ENCODE data around the gene FAM120B.

The FAM120B gene

DNA sequence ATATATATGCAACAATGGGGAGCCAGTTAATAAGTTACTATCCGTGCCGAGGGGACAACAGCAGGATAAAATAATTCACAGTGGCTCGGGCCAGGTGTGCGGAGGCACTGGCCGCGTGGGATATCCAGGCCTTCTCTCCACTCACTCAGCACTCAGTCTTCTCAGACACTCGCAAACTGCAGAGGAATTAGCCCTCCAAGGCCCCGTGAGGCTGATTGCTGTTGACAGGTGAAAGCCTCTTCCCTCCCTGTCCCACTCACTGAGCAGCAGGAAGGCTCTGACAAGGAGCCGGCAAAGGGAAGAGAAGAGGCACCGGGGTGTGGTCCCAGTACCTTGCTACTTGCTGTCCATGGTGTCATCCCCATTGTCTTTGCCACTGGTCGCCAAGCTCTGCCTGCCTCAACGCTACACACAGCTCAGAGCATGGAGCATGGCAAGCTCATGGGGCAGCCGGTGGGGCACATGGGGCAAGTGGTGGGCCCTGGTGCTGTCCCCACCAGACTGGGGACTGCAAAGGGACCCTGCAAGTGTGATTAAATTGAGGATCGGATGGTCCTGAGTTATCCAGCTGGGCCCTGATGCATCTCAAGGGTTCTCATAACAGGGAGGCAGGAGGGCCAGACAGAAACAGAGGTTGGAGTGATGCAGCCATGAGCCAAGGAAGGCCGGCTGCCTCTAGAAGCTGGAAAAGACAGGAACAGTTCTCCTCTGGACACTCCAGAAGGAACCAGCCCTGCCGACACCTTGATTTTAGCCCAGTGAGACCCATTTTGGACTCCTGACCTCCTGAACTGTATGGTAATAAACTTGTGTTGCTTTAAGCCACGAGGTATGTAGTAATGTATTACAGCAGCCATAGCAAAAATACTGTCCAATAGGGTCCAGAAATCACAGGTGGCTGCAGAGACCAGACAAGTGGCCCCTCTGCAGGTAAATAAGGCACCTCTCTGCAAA is 126.9 kb downstream of the FAM120B start:
- Histone ChIP-seq H3K4me3 (no peak overlapping the region), H3K27ac (no peak overlapping the region)

- H3K4me3 ChIP-seq = no peak overlapping the region
- no peak overlapping the region for H3K27ac ChIP-seq
Observed at GRCh38 chr6:170434117-170434820, 127.7 kb downstream of the FAM120B start.

DNA sequence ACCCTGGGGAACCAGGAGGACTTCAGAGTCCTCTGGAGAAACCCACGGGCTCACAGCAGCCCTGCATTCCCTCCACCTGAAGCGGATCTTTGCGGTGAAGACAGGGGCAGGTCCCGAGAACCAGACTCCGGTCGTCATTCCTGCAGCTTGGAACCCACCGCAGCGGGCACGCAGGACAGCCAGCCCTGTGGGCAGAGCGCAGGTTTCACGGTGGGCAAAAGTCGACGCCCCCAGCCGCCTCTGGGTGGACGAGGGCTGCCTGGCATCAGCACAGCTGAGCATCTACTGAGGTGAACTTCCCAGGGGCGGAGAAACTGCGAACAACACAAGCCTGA is 128.2 kb downstream of the FAM120B start:
- no peak overlapping the region for H3K27ac ChIP-seq

GRCh38 chr6:170435766-170436165 is 129.2 kb downstream of the FAM120B start:
- Histone ChIP-seq H3K4me3 (no peak overlapping the region), H3K27ac (no peak overlapping the region)

More for the DNA sequence above, 128.2 kb downstream of the FAM120B start:
- H3K4me3 ChIP-seq = no peak overlapping the region

DNA sequence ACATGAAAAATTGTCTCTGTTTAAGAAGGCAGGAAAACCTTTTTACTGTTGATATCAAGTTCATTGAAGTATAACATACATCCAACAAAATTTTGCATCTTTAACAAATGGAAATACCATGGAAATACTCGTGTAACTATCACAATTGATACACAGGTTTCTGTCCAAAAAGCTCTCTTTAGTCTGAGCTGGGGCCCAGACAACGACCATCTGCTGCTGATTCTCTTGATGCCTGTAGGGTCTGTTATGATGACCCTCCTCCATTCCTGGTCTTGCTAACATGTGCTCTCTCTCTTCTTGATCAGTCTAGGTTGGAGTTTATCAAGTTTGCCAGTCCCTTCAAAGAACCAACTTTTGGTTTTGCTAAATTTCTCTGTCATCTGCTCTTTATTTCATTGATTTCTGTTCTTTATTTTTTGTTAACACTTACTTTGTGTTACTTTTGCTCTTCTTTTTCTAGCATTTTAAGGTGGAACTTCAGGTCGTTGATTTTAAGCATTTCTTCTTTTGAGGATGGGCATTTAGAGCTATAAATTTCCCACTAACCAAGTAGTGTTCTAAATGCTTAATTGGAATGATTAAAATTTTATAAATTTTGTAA is 129.8 kb downstream of the FAM120B start:
- H3K4me3 ChIP-seq = no peak overlapping the region
- H3K27ac ChIP-seq = no peak overlapping the region

- H3K4me3 ChIP-seq = peak overlapping the region in 2 of 7 experiments; percentile 5 to 26
- peak overlapping the region in 1 of 21 experiments; percentile 57 for H3K27ac ChIP-seq
Observed at GRCh38 chr6:170437719-170438401, 131.3 kb downstream of the FAM120B start.

- Histone ChIP-seq H3K4me3 (peak overlapping the region in 2 of 7 experiments; percentile 5 to 26), H3K27ac (peak overlapping the region in 1 of 21 experiments; percentile 57)
Observed at GRCh38 chr6:170438402-170438753, 131.8 kb downstream of the FAM120B start.

- H3K27ac ChIP-seq = peak overlapping the region in 2 of 21 experiments; percentile 38 to 57
- no peak overlapping the region for H3K4me3 ChIP-seq
Observed at GRCh38 chr6:170438861-170439260, 132.3 kb downstream of the FAM120B start.

DNA sequence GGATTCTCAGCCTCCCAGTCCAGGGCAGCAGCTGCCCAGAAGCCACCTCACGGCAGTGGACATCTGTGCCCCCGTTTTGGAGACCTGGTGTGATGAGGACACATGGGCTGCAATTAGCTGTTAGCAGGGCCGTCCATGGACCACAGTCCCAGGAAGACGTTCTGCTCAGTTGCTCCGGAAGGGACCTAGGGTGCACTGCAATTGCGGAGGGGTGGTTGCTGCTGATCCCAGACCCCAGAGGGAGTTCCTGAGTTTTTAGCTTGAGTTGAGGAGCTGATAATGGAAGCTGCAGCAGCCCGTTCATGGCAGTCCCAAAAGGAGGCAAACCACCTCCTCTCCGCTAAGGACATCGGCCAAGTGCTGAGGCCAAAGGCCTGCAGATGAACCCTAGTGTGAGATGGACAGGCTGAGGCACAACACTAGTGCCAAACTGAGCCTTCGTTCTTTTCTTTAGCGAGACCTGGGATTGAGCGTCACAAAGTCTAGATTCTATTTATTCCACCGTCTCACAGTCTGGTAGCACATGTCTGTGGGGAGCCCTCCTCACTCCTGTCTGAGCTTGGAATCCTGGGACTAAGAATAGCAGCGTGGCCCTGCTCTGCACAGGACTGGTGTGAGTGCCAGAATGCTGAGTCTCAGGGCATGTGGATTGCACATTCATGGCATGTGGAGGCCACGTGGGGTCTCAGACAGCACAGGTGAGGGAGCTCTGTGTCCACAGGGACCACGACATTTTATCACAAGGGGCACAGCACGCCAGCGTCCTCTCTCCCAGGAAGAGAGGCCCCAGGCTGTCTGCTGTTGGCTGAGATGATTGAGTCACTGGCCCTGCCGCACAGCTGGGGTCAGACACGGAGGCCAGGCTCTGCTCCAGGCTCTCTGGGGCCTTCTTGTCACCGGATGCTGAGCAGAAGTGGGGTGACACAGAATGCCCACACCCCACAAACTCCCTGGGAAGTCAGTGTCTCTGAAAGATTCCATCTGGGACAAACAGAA is 133.1 kb downstream of the FAM120B start:
- Histone ChIP-seq H3K27ac (peak overlapping the region in 2 of 21 experiments; percentile 38 to 57), H3K4me3 (no peak overlapping the region)

- Histone ChIP-seq H3K27ac (no peak overlapping the region), H3K4me3 (no peak overlapping the region)
Observed at GRCh38 chr6:170440437-170440836, 133.9 kb downstream of the FAM120B start.

GRCh38 chr6:170441316-170441715 is 134.8 kb downstream of the FAM120B start:
- Histone ChIP-seq H3K4me3 (no peak overlapping the region), H3K27ac (no peak overlapping the region)

DNA sequence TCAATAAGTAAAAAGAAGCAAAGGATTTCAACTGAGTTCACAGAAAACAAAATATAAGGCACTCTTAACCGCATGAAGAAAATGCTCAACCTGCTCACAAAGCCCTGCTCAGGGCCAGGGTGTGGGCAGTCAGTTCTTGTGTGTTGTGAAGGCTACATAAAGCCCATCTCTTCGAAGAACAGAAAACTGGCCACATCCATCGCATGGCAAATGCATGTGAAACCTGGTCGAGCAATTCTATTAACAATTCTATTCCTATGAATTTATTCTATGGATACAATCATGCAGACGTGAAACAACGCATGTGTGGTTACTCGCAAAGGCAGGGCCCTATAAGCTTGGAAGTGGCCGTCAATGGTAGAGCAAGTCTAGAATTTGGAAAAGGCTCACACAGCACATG is 136.0 kb downstream of the FAM120B start:
- H3K4me3 ChIP-seq = no peak overlapping the region
- H3K27ac ChIP-seq = no peak overlapping the region

DNA sequence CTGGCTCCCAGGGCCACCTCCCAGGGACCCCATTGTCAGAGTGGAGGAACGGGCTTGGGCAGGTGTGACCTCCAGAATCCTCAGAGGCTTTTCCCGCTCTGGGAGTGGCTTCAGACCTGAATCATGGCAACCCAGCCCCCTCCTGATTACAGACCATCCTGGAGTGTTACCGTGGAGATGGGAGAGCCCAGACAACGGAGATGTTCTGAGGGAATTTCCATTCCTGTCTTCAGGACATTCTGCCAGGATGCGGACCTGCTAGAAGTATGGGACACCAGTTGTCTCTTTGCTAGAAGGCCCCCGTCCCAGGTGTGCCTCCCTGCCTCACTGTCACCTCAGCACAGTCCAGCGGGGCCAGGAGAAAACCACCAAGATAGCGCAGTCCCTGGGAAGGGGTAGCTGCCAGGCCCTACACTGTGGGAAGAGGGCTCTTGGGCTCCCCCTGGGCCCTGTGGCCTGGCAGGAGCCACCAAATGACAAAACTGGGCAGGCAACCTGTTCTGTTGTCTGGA is 136.6 kb downstream of the FAM120B start:
- no peak overlapping the region for H3K27ac ChIP-seq
- no peak overlapping the region for H3K4me3 ChIP-seq

- Histone ChIP-seq H3K27ac (no peak overlapping the region), H3K4me3 (no peak overlapping the region)
Observed at GRCh38 chr6:170444056-170444591, 137.6 kb downstream of the FAM120B start.

- H3K27ac ChIP-seq = peak overlapping the region in 1 of 21 experiments; percentile 1
- no peak overlapping the region for H3K4me3 ChIP-seq
Observed at GRCh38 chr6:170444811-170445211, 138.3 kb downstream of the FAM120B start.

GRCh38 chr6:170445487-170445886 is 138.9 kb downstream of the FAM120B start:
- Histone ChIP-seq H3K4me3 (no peak overlapping the region), H3K27ac (peak overlapping the region in 1 of 21 experiments; percentile 1)

DNA sequence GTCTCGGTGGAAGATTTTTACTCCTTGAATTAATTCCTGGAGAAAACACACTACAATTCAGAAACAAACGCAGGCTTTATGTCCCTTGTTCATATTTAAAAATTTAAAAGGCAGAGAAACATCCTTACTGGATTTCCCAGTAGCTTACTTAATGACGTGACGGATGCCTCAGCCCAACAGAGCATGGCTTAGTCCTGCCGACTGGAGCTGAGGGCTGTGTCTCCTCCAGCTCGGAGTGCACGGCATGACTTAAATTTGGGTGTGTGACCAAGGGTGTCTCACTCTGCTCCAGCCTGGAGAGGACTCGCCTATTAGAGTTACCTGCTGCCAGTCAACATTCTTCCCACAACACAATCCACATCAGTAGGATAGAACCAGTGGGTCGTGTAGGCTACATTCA is 139.4 kb downstream of the FAM120B start:
- H3K4me3 ChIP-seq = no peak overlapping the region
- no peak overlapping the region for H3K27ac ChIP-seq

- Histone ChIP-seq H3K27ac (no peak overlapping the region), H3K4me3 (no peak overlapping the region)
Observed at GRCh38 chr6:170446841-170447560, 140.4 kb downstream of the FAM120B start.
